Mesenchymal stem cell (in vitro differentiated cells and primary cell): ENCODE results near the gene RSBN1.

Experiments used
- DNase-seq: peaks from one replicate; pipeline ENCODE4 v3.0.0-alpha.2; 2013
- H2AFZ ChIP-seq: one replicate; pipeline ENCODE4 v1.6.1; 2013; ENCODE audit warnings: low read depth, mild to moderate bottlenecking, control low read depth, inconsistent platforms, low read length, moderate library complexity
- H2AK5ac ChIP-seq: 2 replicates; pipeline ENCODE4 v1.6.1; 2013; ENCODE audit warnings: low read length, moderate library complexity, mild to moderate bottlenecking, inconsistent platforms; ENCODE audit not compliant: severe bottlenecking
- H2BK120ac ChIP-seq: one replicate; pipeline ENCODE4 v1.6.1; 2013; ENCODE audit warnings: low read depth, mild to moderate bottlenecking, inconsistent platforms, low read length, moderate library complexity
- H2BK12ac ChIP-seq, 2 experiments: one replicate each; pipeline ENCODE4 v1.6.1; 2013; ENCODE audit warnings: inconsistent platforms in 2 of 2, low read length in 2 of 2, mild to moderate bottlenecking in 2 of 2, moderate library complexity in 2 of 2, control low read depth in 1 of 2
- H2BK15ac ChIP-seq: one replicate; pipeline ENCODE4 v1.6.1; 2013; ENCODE audit warnings: mild to moderate bottlenecking, low read depth, inconsistent platforms; ENCODE audit not compliant: poor library complexity, severe bottlenecking
- H2BK5ac ChIP-seq: 2 replicates; pipeline ENCODE4 v1.6.1; 2013; ENCODE audit warnings: low read depth, mild to moderate bottlenecking, low read length, control low read depth, inconsistent platforms; ENCODE audit not compliant: poor library complexity, severe bottlenecking
- H3K14ac ChIP-seq, 2 experiments: one replicate each; pipeline ENCODE4 v1.6.1; 2013; ENCODE audit warnings: inconsistent platforms in 2 of 2, low read length in 2 of 2, control low read depth in 1 of 2, mild to moderate bottlenecking in 1 of 2, moderate library complexity in 1 of 2
- H3K18ac ChIP-seq, 2 experiments: one replicate each; pipeline ENCODE4 v1.6.1; 2013; ENCODE audit warnings: inconsistent platforms in 2 of 2, low read length in 2 of 2, control low read depth in 1 of 2, low read depth in 1 of 2, mild to moderate bottlenecking in 1 of 2
- H3K23ac ChIP-seq, 2 experiments: one replicate each; pipeline ENCODE4 v1.6.1; 2013; ENCODE audit warnings: inconsistent platforms in 2 of 2, low read length in 2 of 2, mild to moderate bottlenecking in 2 of 2, moderate library complexity in 2 of 2, control low read depth in 1 of 2
- H3K27ac ChIP-seq: 2 replicates; pipeline ENCODE4 v1.5.1; 2013; ENCODE audit warnings: mild to moderate bottlenecking, moderate library complexity, low read length, control low read depth, inconsistent platforms; ENCODE audit not compliant: poor library complexity, severe bottlenecking
- H3K27me3 ChIP-seq, 2 experiments: 2 replicates each; pipeline versions ENCODE4 v1.6.1 to v1.7.0; 2013; ENCODE audit warnings: low read length in 2 of 2, mild to moderate bottlenecking in 2 of 2, moderate library complexity in 2 of 2, control low read depth in 1 of 2, inconsistent platforms in 1 of 2; ENCODE audit not compliant: control insufficient read depth in 1 of 2, insufficient read depth in 1 of 2
- H3K36me3 ChIP-seq, 2 experiments: 2 replicates each; pipeline versions ENCODE4 v1.6.1 to v1.7.0; 2013; ENCODE audit warnings: low read length in 2 of 2, control low read depth in 1 of 2, inconsistent platforms in 1 of 2, low read depth in 1 of 2, mild to moderate bottlenecking in 1 of 2; ENCODE audit not compliant: insufficient read depth in 2 of 2, control insufficient read depth in 1 of 2
- H3K4ac ChIP-seq, 2 experiments: one replicate each; pipeline ENCODE4 v1.6.1; 2013; ENCODE audit warnings: inconsistent platforms in 2 of 2, low read length in 2 of 2, mild to moderate bottlenecking in 2 of 2, moderate library complexity in 2 of 2, control low read depth in 1 of 2, low read depth in 1 of 2
- H3K4me1 ChIP-seq: 2 replicates; pipeline ENCODE4 v1.6.1; 2013; ENCODE audit warnings: low read depth, low read length, control low read depth; ENCODE audit not compliant: control insufficient read depth, insufficient read depth
- H3K4me2 ChIP-seq: 2 replicates; pipeline ENCODE4 v1.6.1; 2013; ENCODE audit warnings: low read length, mild to moderate bottlenecking, inconsistent platforms; ENCODE audit not compliant: poor library complexity, severe bottlenecking
- H3K4me3 ChIP-seq, 2 experiments: 2 replicates each; pipeline versions ENCODE4 v1.5.1 to v1.7.0; 2013; ENCODE audit warnings: low read length in 2 of 2, mild to moderate bottlenecking in 2 of 2, control low read depth in 1 of 2, low read depth in 1 of 2; ENCODE audit not compliant: insufficient read depth in 1 of 2
- H3K79me1 ChIP-seq: replicated peaks from 2 replicates; pipeline ENCODE4 v1.6.1; 2013; ENCODE audit warnings: mild to moderate bottlenecking, control low read depth, low read length, inconsistent platforms; ENCODE audit not compliant: poor library complexity, severe bottlenecking
- H3K9ac ChIP-seq: 2 replicates; pipeline ENCODE4 v1.7.0; 2013; ENCODE audit warnings: mild to moderate bottlenecking, low read length, moderate library complexity
- H3K9me3 ChIP-seq: 2 replicates; pipeline ENCODE4 v1.7.0; 2013; ENCODE audit warnings: mild to moderate bottlenecking, low read length; ENCODE audit not compliant: control insufficient read depth
- H4K8ac ChIP-seq: one replicate; pipeline ENCODE4 v1.6.1; 2013; ENCODE audit warnings: inconsistent platforms, mild to moderate bottlenecking, low read length, moderate library complexity
- H4K91ac ChIP-seq: one replicate; pipeline ENCODE4 v1.6.1; 2013; ENCODE audit warnings: mild to moderate bottlenecking, low read length, inconsistent platforms
- WGBS: methylation state at CpG from one replicate; pipeline ENCODE4 v1.1.7; 2013; ENCODE audit warnings: mixed read lengths; 5-methylcytosine and 5-hydroxymethylcytosine counted together

Gene RSBN1

DNA sequence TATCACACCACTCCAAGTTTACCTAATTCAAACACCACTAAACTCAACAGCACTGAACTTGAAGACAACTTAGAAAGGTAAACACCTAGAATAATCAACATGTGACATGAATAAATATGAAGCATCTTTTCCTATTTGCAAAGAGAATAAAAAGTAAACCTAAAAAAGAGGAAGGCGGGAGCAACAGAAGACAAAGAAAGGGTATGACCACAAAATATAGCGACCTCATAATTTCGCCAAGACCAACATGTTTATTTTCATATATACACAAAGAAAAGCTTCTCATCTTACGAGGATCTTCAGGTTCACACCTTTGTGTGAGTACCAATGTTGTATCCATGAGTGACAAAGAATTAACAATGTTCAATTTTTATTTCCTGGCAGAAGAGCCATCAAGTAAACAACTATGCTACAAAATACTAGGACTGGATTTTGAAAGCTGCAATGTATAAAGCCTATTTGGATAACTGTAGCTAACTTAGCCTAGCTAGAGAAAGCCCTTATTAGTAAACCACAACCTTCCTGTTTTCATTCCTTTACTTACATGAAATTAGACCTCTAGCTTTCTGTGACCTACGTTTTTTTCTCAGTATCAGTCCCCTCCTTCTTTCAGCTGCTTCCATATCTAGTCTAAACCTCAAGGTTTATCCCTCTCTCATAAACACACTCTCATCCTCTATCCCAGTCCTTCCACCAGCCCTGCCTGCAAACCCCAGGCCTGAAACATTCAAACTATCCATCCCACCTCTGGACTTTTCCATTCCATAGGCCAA, 31.7 kb downstream of the RSBN1 start:
- Histone ChIP-seq H3K9ac (no peak overlapping the region), H3K9me3 (no peaks in the 10 kb centered on the region), H3K23ac (no peak overlapping the region), H4K91ac (no peak overlapping the region), H4K8ac (no peak overlapping the region), H3K27me3 (no peaks in the 10 kb centered on the region), H3K27ac (no peak overlapping the region), H3K14ac (no peak overlapping the region), H2BK12ac (no peak overlapping the region), H3K4me2 (no peak overlapping the region), H2AK5ac (no peak overlapping the region), H3K18ac (no peak overlapping the region), H3K79me1 (peaks cover 23% of the 10 kb centered on the region), H2BK15ac (no peak overlapping the region), H2BK120ac (no peak overlapping the region), H3K4me1 (no peaks in the 10 kb centered on the region), H2BK5ac (no peak overlapping the region), H3K36me3 (peaks cover 3 to 21% of the 10 kb centered on the region in 2 experiments), H2AFZ (no peak overlapping the region), H3K4me3 (no peak overlapping the region), H3K4ac (no peak overlapping the region)
- WGBS = 33% methylated on average over 1 of the region's 5 CpGs
- DNase-seq = peak; percentile 35

DNA sequence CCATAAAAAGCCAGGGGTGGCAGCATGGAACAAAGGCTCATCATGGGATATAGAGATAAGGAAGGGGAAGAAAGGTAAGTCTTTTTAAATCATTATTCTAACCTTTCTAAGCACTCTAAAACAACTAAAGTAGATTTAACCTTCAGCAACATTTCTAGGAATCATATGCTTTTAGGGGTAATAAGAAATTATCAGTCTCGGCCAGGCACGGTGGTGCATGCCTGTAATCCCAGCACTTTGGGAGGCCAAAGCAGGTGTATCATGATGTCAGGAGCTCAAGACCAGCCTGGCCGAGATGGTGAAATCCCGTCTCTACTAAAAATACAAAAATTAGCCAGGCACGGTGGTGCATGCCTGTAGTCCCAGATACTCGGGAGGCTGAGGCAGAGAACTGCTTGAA, 32.7 kb downstream of the RSBN1 start:
- Histone ChIP-seq H3K79me1 (peaks cover 23% of the 10 kb centered on the region), H3K27me3 (no peaks in the 10 kb centered on the region), H3K9ac (no peak overlapping the region), H2BK5ac (no peak overlapping the region), H4K8ac (no peak overlapping the region), H3K23ac (no peak overlapping the region), H3K36me3 (peaks cover 8 to 23% of the 10 kb centered on the region in 2 experiments), H2AFZ (no peak overlapping the region), H4K91ac (no peak overlapping the region), H3K14ac (no peak overlapping the region), H2BK120ac (no peak overlapping the region), H3K9me3 (no peaks in the 10 kb centered on the region), H3K18ac (no peak overlapping the region), H2AK5ac (no peak overlapping the region), H3K27ac (no peak overlapping the region), H3K4ac (no peak overlapping the region), H2BK12ac (no peak overlapping the region), H2BK15ac (no peak overlapping the region), H3K4me2 (no peak overlapping the region), H3K4me1 (no peaks in the 10 kb centered on the region), H3K4me3 (no peak overlapping the region)
- 98% methylated on average over 6 of the region's 6 CpGs for WGBS
- no peak for DNase-seq

DNA sequence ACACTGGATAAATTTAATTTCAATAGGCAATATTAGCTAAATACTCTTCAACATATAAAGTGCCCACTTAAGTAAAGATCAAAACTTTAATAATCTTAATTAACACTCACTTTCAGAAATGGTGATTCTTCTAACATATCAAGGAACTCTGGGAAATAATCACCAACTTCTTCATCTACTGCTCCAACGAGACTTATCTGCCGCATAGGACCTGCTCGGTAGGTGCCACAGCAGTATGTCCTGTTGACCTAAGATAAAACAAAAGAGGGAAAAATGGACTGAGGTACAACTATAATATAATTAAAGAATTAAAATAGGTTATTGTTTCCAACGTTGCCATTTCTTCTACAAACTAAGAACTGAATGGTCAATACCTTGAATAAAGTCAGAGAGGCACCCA, 34.7 kb downstream of the RSBN1 start:
- no peak overlapping the region for H3K14ac ChIP-seq
- H2BK15ac ChIP-seq = no peak overlapping the region
- no peak overlapping the region for H2AFZ ChIP-seq
- no peak overlapping the region for H3K9ac ChIP-seq
- H3K4me3 ChIP-seq = no peak overlapping the region
- WGBS = no CpG with 5 or more reads among the region's 4 CpGs
- H3K23ac ChIP-seq = no peak overlapping the region
- no peaks in the 10 kb centered on the region for H3K9me3 ChIP-seq
- no peak overlapping the region for H3K4me2 ChIP-seq
- no peak overlapping the region for H4K91ac ChIP-seq
- no peak overlapping the region for H3K27ac ChIP-seq
- H3K79me1 ChIP-seq = peaks cover 19% of the 10 kb centered on the region
- H4K8ac ChIP-seq = no peak overlapping the region
- peaks cover 10 to 21% of the 10 kb centered on the region in 2 experiments for H3K36me3 ChIP-seq
- H2BK120ac ChIP-seq = no peak overlapping the region
- no peak overlapping the region for H2AK5ac ChIP-seq
- no peak for DNase-seq
- no peaks in the 10 kb centered on the region for H3K27me3 ChIP-seq
- H3K18ac ChIP-seq = no peak overlapping the region
- no peak overlapping the region for H3K4ac ChIP-seq
- H2BK5ac ChIP-seq = no peak overlapping the region
- H2BK12ac ChIP-seq = no peak overlapping the region
- H3K4me1 ChIP-seq = no peaks in the 10 kb centered on the region

DNA sequence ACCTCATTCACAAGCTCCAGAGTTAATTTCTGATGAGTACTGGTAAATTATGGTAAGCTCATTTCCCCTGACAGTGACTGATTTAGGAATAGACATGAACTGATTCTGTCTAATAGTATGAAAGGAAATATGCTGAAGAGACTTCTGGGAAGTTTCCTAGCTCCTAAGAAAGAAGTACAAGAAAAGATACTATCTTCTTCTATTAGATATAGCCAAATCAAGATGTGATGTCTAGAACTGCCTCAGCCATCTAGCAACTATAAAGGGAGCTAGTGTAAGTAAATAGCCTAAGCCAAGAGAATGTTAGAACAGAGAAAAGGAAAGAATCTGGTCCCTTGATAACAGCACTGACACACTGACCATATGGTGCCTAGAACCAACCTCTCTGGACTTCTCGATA, 42.2 kb downstream of the RSBN1 start:
- Histone ChIP-seq H2BK15ac (no peak overlapping the region), H2AK5ac (no peak overlapping the region), H3K4me2 (no peak overlapping the region), H3K14ac (no peak overlapping the region), H3K9ac (no peak overlapping the region), H2BK5ac (no peak overlapping the region), H4K8ac (no peak overlapping the region), H2AFZ (no peak overlapping the region), H3K79me1 (peaks cover 15% of the 10 kb centered on the region), H2BK12ac (no peak overlapping the region), H3K23ac (no peak overlapping the region), H3K4ac (no peak overlapping the region), H3K18ac (no peak overlapping the region), H3K4me1 (no peaks in the 10 kb centered on the region), H3K9me3 (no peaks in the 10 kb centered on the region), H4K91ac (no peak overlapping the region), H3K4me3 (no peak overlapping the region), H3K36me3 (peaks cover 4 to 37% of the 10 kb centered on the region in 2 experiments), H2BK120ac (no peak overlapping the region), H3K27me3 (no peaks in the 10 kb centered on the region), H3K27ac (no peak overlapping the region)
- WGBS = 100% methylated on average over 1 of the region's 1 CpG
- DNase-seq = no peak
